ENCODE measurements around the gene SUGP1.

Gene SUGP1

DNA sequence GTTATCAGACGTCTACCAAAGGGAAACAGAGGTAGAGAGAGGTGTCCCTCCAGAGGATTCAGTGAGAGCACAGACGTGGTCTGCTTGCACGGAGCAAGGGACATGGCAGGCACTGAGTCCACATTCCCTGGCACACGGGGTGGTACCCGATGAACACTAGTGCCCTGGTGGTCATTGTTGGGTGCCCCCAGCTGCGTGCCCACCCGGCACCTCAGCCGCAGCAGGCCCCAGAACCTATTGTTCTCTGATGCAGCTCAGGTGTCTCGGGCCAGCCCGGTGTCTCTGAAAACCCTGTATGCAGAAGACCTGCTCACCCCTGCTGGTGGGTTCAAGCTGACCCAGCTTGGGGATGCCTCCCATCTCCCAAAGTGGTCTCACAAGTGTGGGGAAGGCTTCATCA, 11.9 kb downstream of the SUGP1 start:
- H3K4me3 ChIP-seq (ENCODE audit: low read depth, low read length, poor library complexity, severe bottlenecking): no peak overlapping the region
- H3K27ac ChIP-seq (ENCODE audit: low read depth, low read length, poor library complexity, severe bottlenecking): no peak overlapping the region
- H4K20me1 ChIP-seq (ENCODE audit: insufficient read depth, low read length): no peaks in the 10 kb centered on the region
- H3K9ac ChIP-seq (ENCODE audit: low read length): no peak overlapping the region
- no peak overlapping the region for H2AFZ ChIP-seq (ENCODE audit: low read length)
- peaks cover 84% of the 10 kb centered on the region for H3K36me3 ChIP-seq (ENCODE audit: insufficient read depth, low read length)
- H3K4me2 ChIP-seq (ENCODE audit: low read length): no peak overlapping the region
- no peaks in the 10 kb centered on the region for H3K9me2 ChIP-seq (ENCODE audit: low read depth, low read length)
- no peaks in the 10 kb centered on the region for H3K27me3 ChIP-seq (ENCODE audit: insufficient read depth, low read length)
- no peaks in the 10 kb centered on the region for H3K4me1 ChIP-seq (ENCODE audit: insufficient read depth, low read length, severe bottlenecking)
- TF ChIP-seq CTCF (IDR thresholded peaks at IDR 0.05; ENCODE audit: low read length) (no peak), EZH2 (IDR thresholded peaks at IDR 0.05; ENCODE audit: borderline replicate concordance, low read length) (no peak)
- no peaks in the 10 kb centered on the region for H3K79me2 ChIP-seq (ENCODE audit: insufficient read depth, low read length)
- H3F3A ChIP-seq (ENCODE audit: insufficient read depth, low read length): no peaks in the 10 kb centered on the region
- no peaks in the 10 kb centered on the region for H3K9me3 ChIP-seq (ENCODE audit: low read length)

GRCh38 chr19:19306191-19306590, 14.1 kb downstream of the SUGP1 start:
- TF ChIP-seq EZH2 (IDR thresholded peaks at IDR 0.05; ENCODE audit: borderline replicate concordance, low read length) (no peak), CTCF (IDR thresholded peaks at IDR 0.05; ENCODE audit: low read length) (no peak)
- Histone ChIP-seq H3K4me1 (ENCODE audit: insufficient read depth, low read length, severe bottlenecking) (no peaks in the 10 kb centered on the region), H4K20me1 (ENCODE audit: insufficient read depth, low read length) (no peaks in the 10 kb centered on the region), H3K4me3 (ENCODE audit: low read depth, low read length, poor library complexity, severe bottlenecking) (no peak overlapping the region), H3K9me3 (ENCODE audit: low read length) (no peaks in the 10 kb centered on the region), H3K4me2 (ENCODE audit: low read length) (no peak overlapping the region), H3K9ac (ENCODE audit: low read length) (no peak overlapping the region), H3K9me2 (ENCODE audit: low read depth, low read length) (no peaks in the 10 kb centered on the region), H3K27ac (ENCODE audit: low read depth, low read length, poor library complexity, severe bottlenecking) (no peak overlapping the region), H2AFZ (ENCODE audit: low read length) (no peak overlapping the region), H3K36me3 (ENCODE audit: insufficient read depth, low read length) (peaks cover 86% of the 10 kb centered on the region), H3K27me3 (ENCODE audit: insufficient read depth, low read length) (no peaks in the 10 kb centered on the region), H3F3A (ENCODE audit: insufficient read depth, low read length) (no peaks in the 10 kb centered on the region), H3K79me2 (ENCODE audit: insufficient read depth, low read length) (no peaks in the 10 kb centered on the region)

DNA sequence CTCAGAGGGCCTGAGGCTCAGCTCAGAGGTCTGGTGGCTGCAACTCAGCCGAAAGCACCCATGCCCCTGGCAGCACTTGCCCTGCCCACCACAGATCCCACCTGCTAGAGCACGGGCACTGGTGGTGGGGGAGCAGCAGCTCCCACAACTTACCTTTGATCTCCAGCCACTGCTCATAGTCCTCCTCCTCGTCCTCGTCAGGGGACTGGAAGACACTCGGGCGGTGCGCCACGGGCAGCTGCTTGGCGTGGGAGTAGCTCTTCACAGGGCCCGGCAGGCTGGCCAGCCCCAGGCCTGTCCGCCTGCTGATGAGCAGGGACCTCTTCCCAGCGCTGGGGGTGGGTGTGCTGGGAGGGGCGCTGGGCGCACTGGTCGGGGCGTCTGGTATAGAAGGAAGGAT, 14.6 kb downstream of the SUGP1 start:
- Histone ChIP-seq H3K36me3 (ENCODE audit: insufficient read depth, low read length) (peaks cover 87% of the 10 kb centered on the region), H3K79me2 (ENCODE audit: insufficient read depth, low read length) (no peaks in the 10 kb centered on the region)
- no peak for TF ChIP-seq EZH2 (IDR thresholded peaks at IDR 0.05; ENCODE audit: borderline replicate concordance, low read length)
- no peak for TF ChIP-seq CTCF (IDR thresholded peaks at IDR 0.05; ENCODE audit: low read length)

More for the DNA sequence above, 14.6 kb downstream of the SUGP1 start:
- no peak overlapping the region for H3K9ac ChIP-seq (ENCODE audit: low read length)
- H3K9me2 ChIP-seq (ENCODE audit: low read depth, low read length): no peaks in the 10 kb centered on the region
- no peaks in the 10 kb centered on the region for H3K9me3 ChIP-seq (ENCODE audit: low read length)
- no peaks in the 10 kb centered on the region for H3K27me3 ChIP-seq (ENCODE audit: insufficient read depth, low read length)
- no peaks in the 10 kb centered on the region for H4K20me1 ChIP-seq (ENCODE audit: insufficient read depth, low read length)
- no peak overlapping the region for H2AFZ ChIP-seq (ENCODE audit: low read length)
- no peak overlapping the region for H3K27ac ChIP-seq (ENCODE audit: low read depth, low read length, poor library complexity, severe bottlenecking)
- H3F3A ChIP-seq (ENCODE audit: insufficient read depth, low read length): no peaks in the 10 kb centered on the region
- H3K4me3 ChIP-seq (ENCODE audit: low read depth, low read length, poor library complexity, severe bottlenecking): no peak overlapping the region
- no peaks in the 10 kb centered on the region for H3K4me1 ChIP-seq (ENCODE audit: insufficient read depth, low read length, severe bottlenecking)
- no peak overlapping the region for H3K4me2 ChIP-seq (ENCODE audit: low read length)

Data from OCI-LY1 (cell line).